ENCODE measurements around the gene LACC1. TPM values are rescaled to one million over a fixed set of nuclear protein-coding genes. Genes with fewer than 3 reads are reported as not detected.

Gene LACC1
- total RNA-seq, 1 donor from 2014 or later = 2.3 TPM

- H3K4me1 ChIP-seq = peaks cover 24% of the 10 kb centered on the region
- DNase-seq = no peak
- H3K27me3 ChIP-seq (ENCODE audit: low read depth) = no peaks in the 10 kb centered on the region
- H3K36me3 ChIP-seq = no peaks in the 10 kb centered on the region
- intact Hi-C loops (cut with micrococcal nuclease) = no loop called here
- H3K4me3 ChIP-seq = no peak overlapping the region
- no peak for TF ChIP-seq CTCF (IDR thresholded peaks at IDR 0.05; ENCODE audit: borderline replicate concordance)
- H3K9me3 ChIP-seq (replicated peaks) = no peaks in the 10 kb centered on the region
- H3K27ac ChIP-seq (replicated peaks) = no peak overlapping the region
These were observed 1.9 kb downstream of the LACC1 start for GRCh38 chr13:43881580-43881979.

GRCh38 chr13:43883631-43884030 is 3.9 kb downstream of the LACC1 start:
- H3K36me3 ChIP-seq = no peaks in the 10 kb centered on the region
- H3K9me3 ChIP-seq (replicated peaks) = no peaks in the 10 kb centered on the region
- no peak for DNase-seq
- no peak overlapping the region for H3K4me3 ChIP-seq
- H3K27me3 ChIP-seq (ENCODE audit: low read depth) = no peaks in the 10 kb centered on the region
- H3K4me1 ChIP-seq = peaks cover 18% of the 10 kb centered on the region
- no peak for TF ChIP-seq CTCF (IDR thresholded peaks at IDR 0.05; ENCODE audit: borderline replicate concordance)
- no peak overlapping the region for H3K27ac ChIP-seq (replicated peaks)
- intact Hi-C loops (cut with micrococcal nuclease) = no loop called here

GRCh38 chr13:43884222-43884621 is 4.5 kb downstream of the LACC1 start:
- no peak for TF ChIP-seq CTCF (IDR thresholded peaks at IDR 0.05; ENCODE audit: borderline replicate concordance)
- no peak for DNase-seq
- no peaks in the 10 kb centered on the region for H3K27me3 ChIP-seq (ENCODE audit: low read depth)
- H3K27ac ChIP-seq (replicated peaks) = no peak overlapping the region
- intact Hi-C loops (cut with micrococcal nuclease) = no loop called here
- no peak overlapping the region for H3K4me3 ChIP-seq
- no peaks in the 10 kb centered on the region for H3K9me3 ChIP-seq (replicated peaks)
- peaks cover 4% of the 10 kb centered on the region for H3K36me3 ChIP-seq
- peaks cover 12% of the 10 kb centered on the region for H3K4me1 ChIP-seq

- no peaks in the 10 kb centered on the region for H3K9me3 ChIP-seq (replicated peaks)
- H3K36me3 ChIP-seq = peaks cover 13% of the 10 kb centered on the region
- H3K27me3 ChIP-seq (ENCODE audit: low read depth) = no peaks in the 10 kb centered on the region
- no peak overlapping the region for H3K4me3 ChIP-seq
- TF ChIP-seq CTCF (IDR thresholded peaks at IDR 0.05; ENCODE audit: borderline replicate concordance) = peak; percentile 15
- no peak for DNase-seq
- no peak overlapping the region for H3K27ac ChIP-seq (replicated peaks)
- intact Hi-C loops (cut with micrococcal nuclease) = no loop called here
- H3K4me1 ChIP-seq = no peaks in the 10 kb centered on the region
These were observed 14.7 kb downstream of the LACC1 start for GRCh38 chr13:43894438-43894837.

GRCh38 chr13:43895940-43896339 is 16.2 kb downstream of the LACC1 start:
- no peaks in the 10 kb centered on the region for H3K9me3 ChIP-seq (replicated peaks)
- intact Hi-C loops (cut with micrococcal nuclease) = no loop called here
- H3K36me3 ChIP-seq = peaks cover 10% of the 10 kb centered on the region
- no peak overlapping the region for H3K4me3 ChIP-seq
- H3K27me3 ChIP-seq (ENCODE audit: low read depth) = no peaks in the 10 kb centered on the region
- no peak for TF ChIP-seq CTCF (IDR thresholded peaks at IDR 0.05; ENCODE audit: borderline replicate concordance)
- H3K4me1 ChIP-seq = no peaks in the 10 kb centered on the region
- no peak overlapping the region for H3K27ac ChIP-seq (replicated peaks)
- DNase-seq = no peak
